ENCODE results near the gene CDC25B.
A peak's percentile ranks its signal among the peaks of the same experiment; 100 is the strongest.

Gene CDC25B

DNA sequence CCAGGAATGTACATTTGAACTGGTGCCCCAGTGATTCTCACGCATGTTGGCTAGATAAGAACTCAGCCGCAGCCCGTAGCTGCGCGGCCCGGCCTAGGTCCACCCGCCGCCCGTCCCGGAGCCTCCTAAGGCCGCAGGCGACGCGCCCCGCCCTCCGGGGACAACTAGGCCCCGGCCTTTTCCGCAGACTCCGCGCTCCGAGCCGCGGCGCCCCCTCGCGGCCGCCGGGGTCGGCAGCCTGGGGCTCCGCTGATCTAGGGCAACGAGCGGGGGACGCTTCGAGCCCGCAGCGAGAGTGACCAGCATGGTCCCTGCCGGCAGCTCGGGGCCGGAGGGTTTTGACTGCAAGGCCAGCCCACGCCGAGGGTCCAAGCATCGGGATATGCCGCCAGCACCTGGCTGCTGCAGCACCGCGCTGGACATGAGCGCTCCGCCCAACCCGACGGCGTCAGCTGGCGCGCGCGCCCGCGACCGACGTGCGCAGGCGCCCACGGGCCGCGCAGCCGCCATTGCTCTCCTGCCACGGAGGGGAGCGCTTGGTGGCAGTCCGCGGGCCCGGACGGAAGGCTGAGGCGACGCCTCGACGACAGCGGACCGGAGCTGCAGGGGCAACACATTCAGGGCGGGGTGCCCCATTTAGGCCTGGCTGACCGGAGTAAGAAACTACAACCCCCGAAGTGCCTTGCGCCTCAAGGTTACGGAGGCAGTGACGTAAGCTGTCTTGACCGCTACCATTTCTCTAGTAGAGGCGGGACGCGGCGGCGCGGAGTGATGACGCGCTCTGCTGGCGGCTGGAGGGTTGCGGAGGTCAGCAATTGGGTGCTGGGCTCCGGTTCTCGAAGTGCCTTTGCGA is 24.2 kb downstream of the CDC25B start, which contains the start of gene AP5S1:
Gene AP5S1, plus strand, starts transcription at position 500 of the 853 bp plus-strand sequence. CDS start 1,571 bp downstream, outside the sequence.
- H3K79me1 ChIP-seq (ENCODE audit: low read length): no peaks in the 10 kb centered on the region
- H3K56ac ChIP-seq (ENCODE audit: low read length): peak within 1 kb of the TSS; percentile 100
- H2BK120ac ChIP-seq (ENCODE audit: low read depth, low read length): no peak within 1 kb of the TSS
- H3K9ac ChIP-seq (ENCODE audit: low read length): peak within 1 kb of the TSS; percentile 96
- no peaks in the 10 kb centered on the region for H3K4me1 ChIP-seq (ENCODE audit: control insufficient read depth, low read depth, low read length)
- no peak within 1 kb of the TSS for H4K8ac ChIP-seq (ENCODE audit: low read depth, low read length)
- H3K4me3 ChIP-seq (ENCODE audit: low read length): peak within 1 kb of the TSS; percentile 92
- peak within 1 kb of the TSS; percentile 43 for H3K18ac ChIP-seq (ENCODE audit: low read length)
- peak within 1 kb of the TSS; percentile 69 for H2AK5ac ChIP-seq (ENCODE audit: low read length)
- H3K27ac ChIP-seq (ENCODE audit: low read depth, low read length): peak within 1 kb of the TSS; percentile 85
- peak; percentile 99 for DNase-seq
- H3K23ac ChIP-seq (ENCODE audit: low read length): peak within 1 kb of the TSS; percentile 94
- H4K5ac ChIP-seq (ENCODE audit: low read length): peak within 1 kb of the TSS; percentile 56
- no CpG with 5 or more reads among the region's 96 CpGs for whole genome bisulfite sequencing (ENCODE audit: extremely low coverage, insufficient coverage, low lambda C conversion rate)
- H3K4ac ChIP-seq (ENCODE audit: low read depth, low read length): peak within 1 kb of the TSS; percentile 82
- no peaks in the 10 kb centered on the region for H3K79me2 ChIP-seq (ENCODE audit: control insufficient read depth, insufficient read depth, low read length)
- peak within 1 kb of the TSS; percentile 93 for H2BK5ac ChIP-seq (ENCODE audit: low read length)
- no peaks in the 10 kb centered on the region for H3K36me3 ChIP-seq (ENCODE audit: control insufficient read depth, insufficient read depth, low read length)
- H2BK15ac ChIP-seq (replicated peaks; ENCODE audit: low read depth): no peak within 1 kb of the TSS
- peak within 1 kb of the TSS; percentile 89 for H3K4me2 ChIP-seq (ENCODE audit: low read length)
- H3K27me3 ChIP-seq (ENCODE audit: insufficient read depth, low read length, poor library complexity): no peaks in the 10 kb centered on the region

DNA sequence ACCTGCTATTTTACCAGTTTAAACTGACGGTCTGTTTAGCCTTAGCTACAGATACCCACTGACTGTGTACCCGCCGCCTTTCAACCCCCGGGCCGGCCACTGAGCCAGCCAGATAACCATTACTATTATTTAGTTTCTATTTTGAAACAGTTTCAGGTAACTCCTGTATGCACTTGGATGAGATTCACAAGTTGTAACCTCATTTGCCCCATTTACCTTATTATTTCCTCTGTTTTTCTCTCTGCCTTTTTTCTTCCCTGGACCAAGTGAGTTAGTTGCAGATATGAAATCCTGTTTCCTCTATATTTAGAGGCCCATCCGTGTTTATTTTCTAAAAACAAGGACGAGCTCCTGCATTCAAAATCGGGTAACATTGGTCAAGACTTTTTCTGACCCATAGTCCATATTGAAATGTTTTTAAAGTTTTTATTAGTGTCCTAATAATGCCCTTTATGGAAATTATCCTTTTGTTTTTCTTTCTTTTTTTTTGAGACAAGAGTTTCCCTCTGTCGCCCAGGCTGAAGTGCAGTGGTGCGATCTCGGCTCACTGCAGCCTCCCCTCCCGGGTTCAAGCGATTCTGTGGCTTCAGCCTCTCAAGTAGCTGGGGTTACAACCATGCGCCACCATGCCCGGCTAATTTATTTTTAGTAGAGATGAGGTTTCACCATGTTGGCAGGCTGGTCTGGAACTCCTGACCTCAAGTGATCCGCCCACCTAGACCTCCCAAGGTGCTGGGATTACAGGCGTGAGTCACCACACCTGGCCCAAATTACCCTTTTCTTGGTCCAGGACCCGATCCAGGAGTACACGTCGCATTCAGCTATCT is 25.0 kb downstream of the CDC25B start:
- Histone ChIP-seq H3K23ac (ENCODE audit: low read length) (no peak overlapping the region), H3K4me3 (ENCODE audit: low read length) (peak overlapping the region; percentile 86), H3K4me1 (ENCODE audit: control insufficient read depth, low read depth, low read length) (no peaks in the 10 kb centered on the region), H3K79me1 (ENCODE audit: low read length) (no peaks in the 10 kb centered on the region), H3K18ac (ENCODE audit: low read length) (no peak overlapping the region), H2BK15ac (replicated peaks; ENCODE audit: low read depth) (no peak overlapping the region), H3K9ac (ENCODE audit: low read length) (peak overlapping the region; percentile 93), H3K4me2 (ENCODE audit: low read length) (peak overlapping the region; percentile 89), H3K27me3 (ENCODE audit: insufficient read depth, low read length, poor library complexity) (no peaks in the 10 kb centered on the region), H2BK120ac (ENCODE audit: low read depth, low read length) (no peak overlapping the region), H3K27ac (ENCODE audit: low read depth, low read length) (no peak overlapping the region), H3K36me3 (ENCODE audit: control insufficient read depth, insufficient read depth, low read length) (no peaks in the 10 kb centered on the region), H3K4ac (ENCODE audit: low read depth, low read length) (no peak overlapping the region), H3K79me2 (ENCODE audit: control insufficient read depth, insufficient read depth, low read length) (no peaks in the 10 kb centered on the region), H3K56ac (ENCODE audit: low read length) (peak overlapping the region; percentile 90), H4K8ac (ENCODE audit: low read depth, low read length) (no peak overlapping the region), H2BK5ac (ENCODE audit: low read length) (no peak overlapping the region), H2AK5ac (ENCODE audit: low read length) (no peak overlapping the region), H4K5ac (ENCODE audit: low read length) (no peak overlapping the region)
- no CpG with 5 or more reads among the region's 20 CpGs for WGBS (ENCODE audit: extremely low coverage, insufficient coverage, low lambda C conversion rate)
- no peak for DNase-seq

DNA sequence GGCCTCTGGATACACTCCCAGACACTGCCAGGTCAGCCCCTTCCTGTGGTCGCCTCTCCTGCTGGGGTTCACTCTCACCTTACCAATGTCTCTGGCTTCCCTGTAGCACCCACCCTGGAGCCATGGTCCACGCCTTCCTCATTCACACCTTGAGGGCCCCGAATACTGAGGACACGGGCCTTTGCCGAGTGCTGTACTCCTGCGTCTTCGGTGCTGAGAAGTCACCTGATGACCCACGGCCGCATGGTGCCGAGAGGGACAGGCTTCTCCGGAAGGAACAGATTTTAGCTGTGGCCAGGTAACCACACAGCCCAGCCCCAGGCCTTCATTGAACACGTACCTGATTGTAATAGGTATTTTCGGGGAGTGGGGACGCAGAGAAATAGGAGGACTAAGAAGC is 25.9 kb downstream of the CDC25B start:
- Histone ChIP-seq H3K27me3 (ENCODE audit: insufficient read depth, low read length, poor library complexity) (no peaks in the 10 kb centered on the region), H3K56ac (ENCODE audit: low read length) (no peak overlapping the region), H2AK5ac (ENCODE audit: low read length) (no peak overlapping the region), H3K4me1 (ENCODE audit: control insufficient read depth, low read depth, low read length) (no peaks in the 10 kb centered on the region), H3K4ac (ENCODE audit: low read depth, low read length) (no peak overlapping the region), H3K27ac (ENCODE audit: low read depth, low read length) (no peak overlapping the region), H4K5ac (ENCODE audit: low read length) (no peak overlapping the region), H3K4me2 (ENCODE audit: low read length) (no peak overlapping the region), H3K23ac (ENCODE audit: low read length) (no peak overlapping the region), H2BK5ac (ENCODE audit: low read length) (no peak overlapping the region), H3K79me1 (ENCODE audit: low read length) (no peaks in the 10 kb centered on the region), H3K79me2 (ENCODE audit: control insufficient read depth, insufficient read depth, low read length) (no peaks in the 10 kb centered on the region), H3K4me3 (ENCODE audit: low read length) (no peak overlapping the region), H4K8ac (ENCODE audit: low read depth, low read length) (no peak overlapping the region), H2BK15ac (replicated peaks; ENCODE audit: low read depth) (no peak overlapping the region), H3K36me3 (ENCODE audit: control insufficient read depth, insufficient read depth, low read length) (no peaks in the 10 kb centered on the region), H3K18ac (ENCODE audit: low read length) (no peak overlapping the region), H3K9ac (ENCODE audit: low read length) (no peak overlapping the region), H2BK120ac (ENCODE audit: low read depth, low read length) (no peak overlapping the region)
- DNase-seq: no peak
- no CpG with 5 or more reads among the region's 14 CpGs for WGBS (ENCODE audit: extremely low coverage, insufficient coverage, low lambda C conversion rate)

GRCh38 chr20:3823881-3824280 is 27.8 kb downstream of the CDC25B start:
- Histone ChIP-seq H3K27me3 (ENCODE audit: insufficient read depth, low read length, poor library complexity) (no peaks in the 10 kb centered on the region), H3K4me2 (ENCODE audit: low read length) (no peak overlapping the region), H2BK5ac (ENCODE audit: low read length) (no peak overlapping the region), H3K79me2 (ENCODE audit: control insufficient read depth, insufficient read depth, low read length) (no peaks in the 10 kb centered on the region), H3K4ac (ENCODE audit: low read depth, low read length) (no peak overlapping the region), H3K56ac (ENCODE audit: low read length) (no peak overlapping the region), H3K27ac (ENCODE audit: low read depth, low read length) (no peak overlapping the region), H3K79me1 (ENCODE audit: low read length) (no peaks in the 10 kb centered on the region), H4K5ac (ENCODE audit: low read length) (no peak overlapping the region), H3K9ac (ENCODE audit: low read length) (no peak overlapping the region), H2BK120ac (ENCODE audit: low read depth, low read length) (no peak overlapping the region), H3K18ac (ENCODE audit: low read length) (no peak overlapping the region), H4K8ac (ENCODE audit: low read depth, low read length) (no peak overlapping the region), H2BK15ac (replicated peaks; ENCODE audit: low read depth) (no peak overlapping the region), H3K36me3 (ENCODE audit: control insufficient read depth, insufficient read depth, low read length) (no peaks in the 10 kb centered on the region), H3K4me3 (ENCODE audit: low read length) (no peak overlapping the region), H3K23ac (ENCODE audit: low read length) (no peak overlapping the region), H2AK5ac (ENCODE audit: low read length) (no peak overlapping the region), H3K4me1 (ENCODE audit: control insufficient read depth, low read depth, low read length) (no peaks in the 10 kb centered on the region)
- DNase-seq: no peak
- WGBS (ENCODE audit: extremely low coverage, insufficient coverage, low lambda C conversion rate): no CpG with 5 or more reads among the region's 20 CpGs

DNA sequence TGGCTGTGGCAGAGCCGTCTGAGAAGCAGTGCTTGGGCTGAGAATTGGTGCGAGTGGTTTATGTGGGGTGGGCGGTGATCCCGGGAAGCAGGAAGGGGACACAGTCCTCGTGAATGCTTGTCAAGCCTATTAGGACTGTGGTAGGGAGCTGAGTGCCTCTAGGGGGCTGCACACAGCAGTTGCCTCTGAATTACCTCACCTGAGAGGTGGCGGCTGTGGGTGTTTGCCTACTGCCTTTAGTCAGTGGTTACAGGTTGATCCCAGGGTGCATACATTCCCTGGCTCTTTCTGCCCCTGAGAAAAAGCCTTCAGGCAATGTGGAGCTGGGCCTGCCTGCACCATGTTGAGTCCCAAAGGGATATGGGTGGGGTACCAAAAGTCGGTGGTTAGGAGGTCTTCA is 29.4 kb downstream of the CDC25B start:
- H3K27ac ChIP-seq (ENCODE audit: low read depth, low read length): no peak overlapping the region
- H3K4me1 ChIP-seq (ENCODE audit: control insufficient read depth, low read depth, low read length): no peaks in the 10 kb centered on the region
- H2BK15ac ChIP-seq (replicated peaks; ENCODE audit: low read depth): no peak overlapping the region
- H3K56ac ChIP-seq (ENCODE audit: low read length): no peak overlapping the region
- H3K4me3 ChIP-seq (ENCODE audit: low read length): no peak overlapping the region
- no peak overlapping the region for H3K4ac ChIP-seq (ENCODE audit: low read depth, low read length)
- H2BK5ac ChIP-seq (ENCODE audit: low read length): no peak overlapping the region
- H3K4me2 ChIP-seq (ENCODE audit: low read length): no peak overlapping the region
- DNase-seq: peak; percentile 55
- H3K27me3 ChIP-seq (ENCODE audit: insufficient read depth, low read length, poor library complexity): no peaks in the 10 kb centered on the region
- no peaks in the 10 kb centered on the region for H3K79me1 ChIP-seq (ENCODE audit: low read length)
- H2BK120ac ChIP-seq (ENCODE audit: low read depth, low read length): no peak overlapping the region
- H3K18ac ChIP-seq (ENCODE audit: low read length): no peak overlapping the region
- H3K9ac ChIP-seq (ENCODE audit: low read length): no peak overlapping the region
- no peak overlapping the region for H3K23ac ChIP-seq (ENCODE audit: low read length)
- no peak overlapping the region for H4K5ac ChIP-seq (ENCODE audit: low read length)
- no CpG with 5 or more reads among the region's 7 CpGs for WGBS (ENCODE audit: extremely low coverage, insufficient coverage, low lambda C conversion rate)
- H3K79me2 ChIP-seq (ENCODE audit: control insufficient read depth, insufficient read depth, low read length): no peaks in the 10 kb centered on the region
- H2AK5ac ChIP-seq (ENCODE audit: low read length): no peak overlapping the region
- no peak overlapping the region for H4K8ac ChIP-seq (ENCODE audit: low read depth, low read length)
- no peaks in the 10 kb centered on the region for H3K36me3 ChIP-seq (ENCODE audit: control insufficient read depth, insufficient read depth, low read length)
